CD4-positive, alpha-beta T cell (primary cell): Measurements from ENCODE around the gene SCRN2. TPM values are rescaled to one million over a fixed set of nuclear protein-coding genes. Genes with fewer than 3 reads are reported as not detected.
A peak's percentile ranks its signal among the peaks of the same experiment; 100 is the strongest.

Experiments used
- ATAC-seq: fragments of 200-7000 bp; cut with Tn5 transposase; one replicate; pipeline ENCODE4 v1.10.0; 2022; ENCODE audit warnings: mild to moderate bottlenecking; ENCODE audit not compliant: poor library complexity
- CTCF ChIA-PET: fragments of 350-600 bp; sonication (Branson Sonifier 250); formaldehyde crosslinking; loops from one replicate; lab custom pipeline; 2021; ENCODE audit warnings: antibody characterized with exemption, inconsistent platforms; lab: Charles Lee
- POLR2A ChIA-PET: fragments of 350-600 bp; sonication (Branson Sonifier 250); formaldehyde crosslinking; loops from one replicate; lab custom pipeline; 2021; ENCODE audit warnings: antibody characterized with exemption, inconsistent platforms; lab: Charles Lee
- DNase-seq, 14 experiments: peaks; one replicate each; pipeline ENCODE4 v3.0.0-alpha.2; 2013 to 2020; ENCODE audit warnings: mixed read lengths in 2 of 14
- H3K27ac ChIP-seq, 2 donors: one replicate each; pipeline versions ENCODE4 v1.5.1 to v1.7.0; 2013; ENCODE audit warnings: low read length in 2 of 2, low read depth in 1 of 2, mild to moderate bottlenecking in 1 of 2
- H3K27me3 ChIP-seq, 2 experiments: 1 replicate in 1 of 2; 2 replicates in 1 of 2; pipeline versions ENCODE4 v1.6.1 to v1.7.0; 2013; ENCODE audit warnings: low read length in 2 of 2, control low read depth in 1 of 2, mild to moderate bottlenecking in 1 of 2, moderate library complexity in 1 of 2; ENCODE audit not compliant: insufficient read depth in 2 of 2, control insufficient read depth in 1 of 2
- H3K36me3 ChIP-seq: one replicate; pipeline ENCODE4 v1.6.1; 2013; ENCODE audit warnings: low read length, control low read depth; ENCODE audit not compliant: insufficient read depth
- H3K4me1 ChIP-seq: one replicate; pipeline ENCODE4 v1.6.1; 2013; ENCODE audit warnings: low read length, control low read depth; ENCODE audit not compliant: insufficient read depth
- H3K4me3 ChIP-seq: one replicate; pipeline ENCODE4 v1.5.1; 2013; ENCODE audit warnings: mild to moderate bottlenecking, low read length, moderate library complexity
- H3K9me3 ChIP-seq, 2 experiments: 1 replicate in 1 of 2; 2 replicates in 1 of 2; pipeline versions ENCODE4 v1.6.1 to v1.7.0; 2013; ENCODE audit warnings: low read length in 2 of 2, mild to moderate bottlenecking in 2 of 2, control low read depth in 1 of 2, moderate library complexity in 1 of 2; ENCODE audit not compliant: control insufficient read depth in 1 of 2, insufficient read depth in 1 of 2
- H3K27ac Mint-ChIP-seq: one replicate; pipeline ENCODE4 v1.8.0; 2020; ENCODE audit warnings: mixed read lengths
- H3K27me3 Mint-ChIP-seq: one replicate; pipeline ENCODE4 v1.8.0; 2021; ENCODE audit warnings: mixed read lengths
- H3K36me3 Mint-ChIP-seq: one replicate; pipeline ENCODE4 v1.8.0; 2021; ENCODE audit warnings: low read depth, mixed read lengths
- H3K4me1 Mint-ChIP-seq: one replicate; pipeline ENCODE4 v1.8.0; 2021; ENCODE audit warnings: low read depth, mixed read lengths
- H3K4me3 Mint-ChIP-seq: one replicate; pipeline ENCODE4 v1.8.0; 2020; ENCODE audit warnings: mild to moderate bottlenecking, mixed read lengths
- H3K9me3 Mint-ChIP-seq: one replicate; pipeline ENCODE4 v1.8.0; 2020; ENCODE audit warnings: mixed read lengths
- CTCF ChIP-seq: fragments of 200-600 bp; IDR thresholded peaks from one replicate; pipeline ENCODE4 v1.8.0; 2022; ENCODE audit warnings: antibody characterized with exemption, mild to moderate bottlenecking
- intact Hi-C, 2 experiments: fragments of 100-400 bp; cut with DNase I in 1 of 2; cut with micrococcal nuclease in 1 of 2; formaldehyde crosslinking; loops; one replicate each; pipeline versions ENCODE4 v1.15.1 to v1.9.0; 2023 to 2025; cut with DNase I, micrococcal nuclease
- polyA plus RNA-seq, 2 donors: library from polyadenylated mRNA; unstranded; fragments of 120-200 nt; gene quantifications; one replicate each; pipeline ENCODE4 v1.2.1, GENCODE V29; 2013
- total RNA-seq, 174 experiments: library from RNA in 2 of 174; stranded (reverse) in 2 of 174; gene quantifications; one replicate each; pipeline ENCODE4 v1.2.3 and lab custom pipeline; 2021 to 2026

Gene SCRN2
- total RNA-seq (10 to 100 TPM; 15.3 to 17.2 TPM), total RNA-seq (lab: John Stamatoyannopoulos, UW) (4.2 to 54.8 (median 21.8) reads per million in 172 experiments)
- polyA plus RNA-seq (2013, experiment 1 of 2) = 33.3 TPM
- 37.3 TPM for polyA plus RNA-seq (2013, experiment 2 of 2)

- peaks cover 19% of the 10 kb centered on the region for H3K36me3 ChIP-seq
- H3K27me3 ChIP-seq = peaks cover 17 to 19% of the 10 kb centered on the region in 2 experiments
- Mint-ChIP-seq H3K27ac (peak within 1 kb of the TSS; percentile 41), H3K4me3 (peak within 1 kb of the TSS; percentile 94), H3K36me3 (no peaks in the 10 kb centered on the region), H3K4me1 (peaks cover 26% of the 10 kb centered on the region), H3K27me3 (peaks cover 22% of the 10 kb centered on the region), H3K9me3 (no peaks in the 10 kb centered on the region)
- peak within 1 kb of the TSS in 1 of 2 donors; percentile 47 for H3K27ac ChIP-seq
- H3K9me3 ChIP-seq = no peaks in the 10 kb centered on the region
- peak; percentile 89 for ATAC-seq
- intact Hi-C loops = loop anchor here (1.0 to 10.0 kb wide), 5 partner anchors 49 to 778 kb away; partner anchors contain the start of genes CDK5RAP3 (in 1 of the 2), HOXB7 (in 1 of the 2) and HOXB8 (in 1 of the 2)
- peak; percentile 93 for TF ChIP-seq CTCF
- peaks cover 38% of the 10 kb centered on the region for H3K4me1 ChIP-seq
- DNase-seq = peak; percentile 70 to 91 (median 84)
- H3K4me3 ChIP-seq = peak within 1 kb of the TSS; percentile 73
- ChIA-PET CTCF (interaction anchor here (0.6 to 2.4 kb wide), 17 partner anchors 10 to 778 kb away, joined by 3 to 66 read pairs (median 6); partner anchors contain the start of genes CDK5RAP3, LRRC46, MRPL10 and OSBPL7), POLR2A (interaction anchor here (0.9 to 4.6 kb wide), 13 partner anchors 9 to 130 kb away, joined by 3 to 46 read pairs (median 5); partner anchors contain the start of genes CDK5RAP3, LRRC46, MRPL10 and OSBPL7)
These were observed at the start of gene SCRN2 for GRCh38 chr17:47840742-47841487. TSS of gene SCRN2 (minus strand) at chr17:47841273. CDS start at chr17:47840843, 430 bp downstream.

- Mint-ChIP-seq H3K4me1 (peaks cover 32% of the 10 kb centered on the region), H3K9me3 (no peaks in the 10 kb centered on the region)
- ATAC-seq = peak; percentile 98
These were observed 48.9 kb upstream of the SCRN2 start for GRCh38 chr17:47889734-47890529.

More at GRCh38 chr17:47889734-47890529, 48.9 kb upstream of the SCRN2 start:
- Mint-ChIP-seq H3K36me3 (no peaks in the 10 kb centered on the region), H3K27me3 (no peaks in the 10 kb centered on the region), H3K27ac (peak overlapping the region; percentile 32), H3K4me3 (peak overlapping the region; percentile 72)
- peak; percentile 85 to 98 (median 92) for DNase-seq
- intact Hi-C loops = loop anchor here (1.0 to 5.0 kb wide), 4 partner anchors 49 to 727 kb away; partner anchors contain the start of genes SCRN2 (in 2 of the 2) and HOXB8 (in 1 of the 2)
- Histone ChIP-seq H3K4me3 (no peak overlapping the region), H3K4me1 (peaks cover 23% of the 10 kb centered on the region), H3K36me3 (peaks cover 3% of the 10 kb centered on the region), H3K27me3 (no peaks in the 10 kb centered on the region), H3K9me3 (no peaks in the 10 kb centered on the region), H3K27ac (no peak overlapping the region)
- ChIA-PET POLR2A (interaction anchor here (0.9 to 3.4 kb wide), 5 partner anchors 43 to 60 kb away, joined by 3 to 41 read pairs (median 9); partner anchors contain the start of genes LRRC46, MRPL10 and SCRN2), CTCF (interaction anchor here (0.5 to 4.2 kb wide), 14 partner anchors 9 to 222 kb away, joined by 3 to 86 read pairs (median 5); partner anchors contain the start of genes CDK5RAP3, LRRC46, MRPL10 and OSBPL7)
- TF ChIP-seq CTCF = peak; percentile 94
